ENCODE data around the gene TNRC18.
"Not testable (repeated sequence)": the region's sequence is repeated elsewhere in the genome, so short reads cannot be mapped to it uniquely, and the experiment has no call there.

- TF ChIP-seq CTCF (IDR thresholded peaks at IDR 0.05; ENCODE audit: poor library complexity); EZH2 (IDR thresholded peaks at IDR 0.05; ENCODE audit: borderline replicate concordance): not testable (repeated sequence)
These were observed 148.6 kb downstream of the TNRC18 start for GRCh38 chr7:5274985-5275431.
